ENCODE measurements around the gene GGT7.

Gene GGT7

DNA sequence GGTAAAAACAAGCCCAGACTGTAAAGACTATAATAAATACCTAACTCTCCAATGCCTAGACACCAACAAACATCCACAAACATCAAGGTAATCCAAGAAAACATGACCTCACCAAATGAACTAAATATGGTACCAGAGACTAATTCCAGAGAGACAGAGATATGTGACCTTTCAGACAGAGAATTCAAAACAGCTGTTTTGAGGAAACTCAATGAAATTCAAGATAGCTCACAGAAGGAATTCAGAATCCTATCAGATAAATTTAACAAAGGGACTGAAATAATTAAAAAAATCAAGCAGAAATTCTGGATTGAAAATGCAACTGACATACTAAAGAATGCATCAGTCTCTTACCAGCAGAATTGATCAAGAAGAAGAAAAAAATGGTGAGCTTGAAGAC lies 73.8 kb downstream of the GGT7 start:
- Mint-ChIP-seq H3K27ac (no peak overlapping the region), H3K27me3 (no peaks in the 10 kb centered on the region), H3K9me3 (ENCODE audit: low read depth) (no peaks in the 10 kb centered on the region), H3K36me3 (peaks cover 2% of the 10 kb centered on the region), H3K4me3 (no peak overlapping the region), H3K4me1 (ENCODE audit: low read depth) (peaks cover 47% of the 10 kb centered on the region)

DNA sequence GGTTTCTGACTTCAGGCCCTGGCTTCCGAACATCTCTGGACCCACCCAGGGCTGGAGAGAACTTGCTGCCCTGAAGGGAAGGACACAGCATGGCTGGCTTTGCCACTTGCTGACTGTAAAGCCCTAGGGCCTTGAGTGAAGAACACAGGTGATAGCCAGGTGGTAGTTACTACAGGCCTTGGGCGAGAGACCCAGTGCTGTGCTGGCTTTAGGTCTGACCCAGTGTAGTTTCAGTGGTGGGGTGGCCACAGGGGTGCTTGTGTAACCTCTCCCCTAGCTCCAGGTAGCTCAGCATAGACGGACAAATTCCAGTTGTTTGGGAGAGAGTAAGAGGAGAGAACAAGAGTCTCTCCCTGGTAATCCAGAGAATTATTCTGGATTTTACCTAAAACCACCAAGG lies 74.3 kb downstream of the GGT7 start:
- Mint-ChIP-seq H3K9me3 (ENCODE audit: low read depth) (no peaks in the 10 kb centered on the region), H3K27me3 (no peaks in the 10 kb centered on the region), H3K4me3 (no peak overlapping the region), H3K36me3 (peaks cover 4% of the 10 kb centered on the region), H3K4me1 (ENCODE audit: low read depth) (peaks cover 49% of the 10 kb centered on the region), H3K27ac (no peak overlapping the region)

DNA sequence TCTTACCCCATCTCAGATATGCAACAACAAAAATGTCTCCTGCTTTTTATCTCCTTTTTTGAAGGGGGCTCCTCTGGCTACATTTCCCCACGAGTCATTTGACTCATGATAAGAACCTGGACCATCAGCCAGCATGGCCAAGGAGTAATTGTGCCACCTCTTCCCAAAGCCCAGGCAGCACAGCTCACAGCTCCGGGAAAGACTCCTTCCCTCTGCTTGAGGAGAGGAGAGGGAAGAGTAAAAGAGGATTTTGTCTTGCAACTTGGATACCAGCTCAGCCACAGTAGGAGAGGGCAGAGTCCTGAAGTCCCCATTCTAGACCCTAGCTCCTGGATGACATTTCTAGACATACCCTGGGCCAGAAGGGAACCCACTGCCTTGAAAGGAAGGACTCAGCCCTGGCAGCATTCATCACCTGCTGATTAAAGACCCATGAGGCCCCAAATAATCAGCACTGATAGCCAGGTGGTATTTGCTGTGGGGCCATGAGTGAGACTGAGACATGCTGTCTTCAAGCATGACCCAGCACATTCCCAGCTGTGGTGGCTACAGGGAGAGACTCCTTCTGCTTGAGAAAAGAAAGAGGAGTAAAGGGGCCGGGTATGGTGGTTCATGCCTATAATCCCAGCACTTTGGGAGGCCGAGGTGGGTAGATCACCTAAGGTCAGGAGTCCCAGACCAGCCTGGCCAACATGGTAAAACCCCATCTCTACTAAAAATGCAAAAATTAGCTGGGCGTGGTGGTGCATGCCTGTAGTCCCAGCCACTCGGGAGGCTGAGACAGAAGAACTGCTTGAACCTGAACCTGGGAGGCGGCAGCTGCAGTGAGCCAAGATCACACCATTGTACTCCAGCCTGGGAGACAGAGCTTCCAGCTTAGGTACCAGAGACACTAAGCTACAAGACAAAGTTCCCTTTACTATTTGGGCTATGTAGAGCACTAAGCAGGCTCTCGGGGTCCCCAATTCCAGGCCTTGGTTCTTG lies 75.4 kb downstream of the GGT7 start:
- Mint-ChIP-seq H3K27ac (peak overlapping the region; percentile 4), H3K4me1 (ENCODE audit: low read depth) (peaks cover 49% of the 10 kb centered on the region), H3K27me3 (no peaks in the 10 kb centered on the region), H3K9me3 (ENCODE audit: low read depth) (no peaks in the 10 kb centered on the region), H3K4me3 (no peak overlapping the region), H3K36me3 (peaks cover 4% of the 10 kb centered on the region)

Data from activated naive CD8-positive, alpha-beta T cell (primary cell).